HL-60/S4 treated with retinoic acid at 250 ng/mL for 4 days and 3 days (cell line): Measurements from ENCODE around the gene PRAC2.

Experiments
- in situ Hi-C: fragments of 300-500 bp; cut with MboI; formaldehyde crosslinking; loops from 2 replicates; pipeline ENCODE4 v1.7.0; 2022; ENCODE audit warnings: low sequenced_read_pairs

PRAC2 gene

DNA sequence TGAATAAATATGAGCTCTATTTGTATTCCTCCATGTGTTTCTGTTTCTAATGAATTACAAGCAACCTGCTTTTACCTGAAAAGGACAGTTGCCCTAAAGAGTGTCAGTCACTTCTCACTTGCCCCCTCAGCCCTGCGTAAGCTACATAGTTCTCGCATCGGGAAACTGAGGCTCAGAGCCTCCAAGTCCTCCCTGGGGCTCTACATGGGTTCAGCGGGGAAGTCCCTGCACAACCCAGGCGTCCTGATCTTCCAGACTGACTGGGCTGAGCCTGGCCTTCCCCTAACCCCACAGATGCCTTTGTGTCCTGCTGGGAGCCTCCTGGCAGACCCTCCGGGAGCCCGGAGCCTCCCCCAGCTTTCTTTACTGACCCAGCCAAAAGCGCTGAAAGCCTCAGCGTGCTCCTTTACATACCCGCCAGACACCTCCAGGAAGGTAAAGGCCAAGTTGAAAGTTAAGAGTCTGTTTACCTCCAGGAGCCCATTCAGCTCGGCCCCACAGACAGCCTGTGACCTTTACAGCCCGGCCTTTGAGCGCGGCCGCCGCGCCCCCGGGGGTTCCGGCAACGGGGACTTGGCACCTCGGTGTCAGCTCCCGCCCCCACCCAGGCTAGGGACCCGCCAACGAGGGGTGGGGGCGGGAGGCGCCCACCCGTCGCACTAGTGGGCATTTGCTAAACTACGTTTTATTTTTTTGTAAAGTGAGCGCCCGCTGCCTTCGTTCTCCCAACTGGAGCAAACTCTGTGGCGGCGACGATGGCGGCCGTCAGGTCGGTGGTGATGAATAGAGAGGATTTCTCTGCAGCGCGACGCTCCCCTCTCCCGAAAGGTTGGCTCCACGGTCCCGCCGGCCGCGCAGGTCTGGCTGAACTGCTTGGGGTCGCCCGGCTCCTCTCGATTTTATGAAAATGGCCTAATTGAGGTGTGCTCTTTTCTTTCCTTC is 10.0 kb downstream of the PRAC2 start:
- in situ Hi-C loops = no loop called here

DNA sequence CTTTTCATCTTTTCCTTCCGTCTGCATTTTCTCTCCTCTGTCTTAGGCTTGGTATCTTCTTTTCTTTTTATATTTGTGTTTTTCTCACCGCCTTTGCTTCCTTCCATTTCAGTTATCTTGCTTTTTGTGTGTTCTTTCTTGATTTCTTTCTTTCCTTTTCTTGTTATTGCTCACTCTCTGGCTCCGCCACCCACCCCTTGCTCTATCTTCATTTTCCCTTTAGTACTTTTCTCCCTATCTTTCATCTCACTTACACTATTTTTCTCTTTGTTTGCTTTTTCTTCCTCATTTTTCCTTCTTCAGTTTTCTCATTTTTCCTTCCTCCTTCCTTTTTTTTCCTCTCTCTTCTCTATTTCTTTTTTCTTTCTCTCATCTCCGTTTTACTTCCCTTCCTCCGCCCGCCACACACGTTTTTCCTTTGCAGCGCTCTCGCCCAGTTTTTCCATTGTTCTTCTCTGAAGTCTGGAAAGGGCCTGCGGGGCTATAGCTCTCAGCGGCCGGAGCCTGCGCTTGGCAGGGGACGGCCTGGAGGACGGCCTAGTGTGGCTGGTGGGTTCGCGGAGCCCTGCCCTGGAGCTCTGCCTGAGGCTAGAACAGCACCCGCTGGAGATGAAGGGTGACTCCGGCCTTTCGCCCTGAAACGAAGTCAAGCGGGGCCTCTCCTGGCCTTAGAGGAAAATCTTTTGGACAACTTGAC is 10.8 kb downstream of the PRAC2 start:
- in situ Hi-C loops = no loop called here

GRCh38 chr17:48734333-48735061 is 11.5 kb downstream of the PRAC2 start:
- in situ Hi-C loops = no loop called here

DNA sequence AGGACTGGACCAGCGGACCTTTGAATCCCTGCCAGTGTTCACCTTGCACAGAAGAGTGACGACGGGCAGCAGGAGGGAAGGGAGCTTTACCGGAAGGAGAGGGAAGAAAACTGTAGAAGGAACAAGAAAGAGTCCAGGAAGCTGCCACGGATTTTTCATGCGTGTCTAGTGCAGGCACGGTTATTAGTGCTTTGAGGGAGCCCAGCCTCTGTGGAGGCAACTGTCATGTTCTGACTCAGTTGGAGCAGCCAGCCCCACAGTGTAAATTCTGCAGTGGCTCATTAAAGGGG is 12.0 kb downstream of the PRAC2 start:
- in situ Hi-C loops = no loop called here

DNA sequence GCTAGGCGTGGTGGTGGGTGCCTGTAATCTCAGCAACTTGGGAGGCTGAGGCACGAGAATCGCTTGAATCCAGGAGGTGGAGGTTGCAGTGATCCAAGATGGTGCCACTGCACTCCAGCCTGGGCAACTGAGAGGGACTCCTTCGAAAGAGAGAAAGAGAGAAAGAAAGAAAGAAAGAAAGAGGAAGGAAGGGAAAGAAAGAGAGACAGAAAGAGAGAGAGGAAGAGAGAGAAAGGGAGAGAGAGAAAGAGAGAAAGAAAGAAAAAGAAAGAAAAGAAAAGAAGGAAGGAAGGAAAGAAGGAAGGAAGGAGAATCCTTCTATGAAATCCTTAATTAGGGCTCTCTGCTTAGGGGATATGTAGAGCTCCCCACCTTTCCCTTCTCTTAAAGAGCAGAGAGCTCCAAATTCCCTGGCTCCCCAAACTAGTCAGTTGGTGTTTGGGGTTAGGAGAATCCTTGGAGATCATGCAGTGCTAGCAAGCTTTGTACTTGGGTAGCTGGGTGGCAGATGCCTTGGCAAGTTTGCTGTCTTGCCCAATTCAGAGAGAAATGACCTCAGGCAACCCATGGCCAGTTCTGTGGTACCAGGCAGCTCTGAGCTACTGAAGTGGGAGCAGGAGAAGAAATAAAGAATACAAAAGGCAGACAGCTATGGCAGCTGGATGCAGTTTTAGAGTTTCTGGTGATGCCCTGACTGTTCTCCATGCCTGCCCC is 14.5 kb downstream of the PRAC2 start:
- in situ Hi-C loops = no loop called here

DNA sequence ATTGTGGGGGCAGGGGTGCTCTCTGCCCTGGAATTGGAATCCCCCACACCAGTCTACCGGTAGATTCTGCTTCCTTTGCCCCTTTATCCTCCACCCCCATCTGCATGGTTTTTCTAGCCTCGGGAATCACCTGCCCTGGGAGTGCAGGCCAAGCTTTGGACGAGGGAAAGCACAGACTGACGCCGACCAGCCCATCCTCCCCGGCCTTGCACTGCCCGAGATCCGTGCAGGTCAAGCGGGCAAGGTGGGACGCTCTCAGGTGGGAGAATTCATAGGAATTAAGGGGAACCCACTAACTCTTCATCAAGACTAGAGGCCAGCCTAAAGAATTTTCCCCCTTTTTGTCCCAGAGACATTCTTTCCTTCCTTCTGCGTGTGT is 15.4 kb downstream of the PRAC2 start:
- in situ Hi-C loops = no loop called here

DNA sequence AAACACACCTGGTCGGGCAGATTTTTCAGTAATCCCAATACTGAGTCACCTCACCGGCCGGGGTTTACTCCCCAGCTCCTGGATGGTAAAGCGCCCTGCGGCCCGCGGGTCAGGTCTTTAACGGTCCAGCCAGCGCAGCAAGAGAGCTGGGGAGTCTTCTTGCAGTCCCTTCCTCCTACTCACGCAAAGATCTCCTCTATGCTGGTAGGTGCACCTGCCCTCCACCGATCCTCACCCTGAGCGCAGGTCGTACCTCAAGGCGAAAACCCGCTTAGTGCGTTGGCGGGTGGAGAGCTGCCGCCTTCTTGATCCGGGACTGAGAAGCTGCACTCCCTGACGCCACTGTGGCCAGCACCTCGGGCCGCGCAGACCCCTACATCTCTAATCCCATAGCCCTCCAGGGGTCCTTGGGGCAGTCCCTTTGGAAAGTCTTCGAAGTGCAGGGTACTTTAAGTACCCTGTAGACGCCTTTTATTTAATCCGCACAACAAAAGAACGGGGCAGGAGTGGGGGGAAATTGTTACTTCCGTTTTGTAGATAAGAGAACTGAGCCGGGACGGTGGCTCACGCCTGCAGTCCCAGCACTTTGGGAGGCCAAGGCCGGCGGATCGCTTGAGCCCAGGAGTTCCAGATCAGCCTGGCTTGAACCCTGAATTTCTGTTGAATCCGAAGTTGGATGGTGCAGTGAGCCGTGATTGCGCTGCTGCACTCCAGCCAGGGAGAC is 16.0 kb downstream of the PRAC2 start:
- in situ Hi-C loops = no loop called here

DNA sequence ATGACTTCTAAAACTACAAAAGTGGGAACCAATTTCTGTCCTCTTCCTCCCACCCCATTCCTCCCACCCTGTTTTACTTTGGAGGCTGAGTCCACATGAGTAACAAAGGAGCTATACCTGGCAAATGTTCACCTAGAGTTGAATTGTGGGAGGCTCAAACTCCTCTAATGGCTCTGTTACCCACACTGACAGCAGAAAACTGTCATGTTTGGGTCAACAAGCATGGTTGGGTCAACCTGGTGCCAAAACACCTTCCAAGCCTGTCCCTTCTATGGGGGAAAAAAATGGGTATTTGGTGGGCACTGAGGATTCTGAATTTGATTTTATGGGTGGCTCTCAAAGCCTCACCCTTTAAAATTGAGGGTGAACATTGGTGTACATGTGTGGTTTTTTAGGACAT is 17.6 kb downstream of the PRAC2 start:
- in situ Hi-C loops = no loop called here

DNA sequence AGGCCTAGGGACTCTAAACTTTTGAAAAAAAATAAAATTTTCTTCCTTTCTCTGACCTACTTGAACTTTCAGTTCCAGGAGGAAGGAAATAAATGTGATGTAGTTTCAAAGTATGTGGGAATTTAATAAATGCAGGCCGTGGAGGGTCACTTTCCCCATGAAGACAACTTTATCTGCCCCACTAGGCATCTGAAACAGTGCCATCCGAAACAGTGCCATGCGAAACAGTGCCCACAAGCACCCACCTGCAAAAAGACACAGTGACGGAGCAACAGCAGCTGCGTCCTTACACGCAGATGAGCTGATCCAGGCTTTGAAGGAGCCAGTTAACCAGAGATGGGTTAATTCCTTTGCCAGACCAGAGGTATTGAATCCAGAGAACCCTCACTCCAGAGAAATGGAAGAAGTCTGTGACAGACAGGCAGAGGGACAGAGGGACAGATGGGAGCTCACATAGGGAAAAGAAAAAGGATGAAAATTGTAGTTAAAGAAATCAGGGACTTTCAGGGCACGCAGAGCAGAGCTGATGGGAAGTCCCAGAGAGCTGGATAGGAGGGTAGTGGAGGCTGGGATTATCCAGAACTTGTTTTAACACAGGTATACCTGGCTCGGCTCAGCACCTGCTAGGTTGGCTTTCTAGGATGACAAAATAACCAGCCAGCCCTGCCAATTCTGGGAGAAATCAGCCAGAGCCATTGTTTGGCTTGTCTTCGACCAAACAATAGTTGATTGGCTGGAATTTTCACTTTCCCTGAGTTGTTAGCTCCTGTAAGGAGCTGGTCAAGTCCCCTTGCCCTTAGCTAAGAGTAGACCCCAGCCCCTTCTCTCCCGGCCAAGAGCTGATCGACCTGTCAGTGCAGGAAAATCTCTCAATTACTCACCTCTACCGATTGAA is 22.6 kb downstream of the PRAC2 start:
- in situ Hi-C loops = no loop called here

DNA sequence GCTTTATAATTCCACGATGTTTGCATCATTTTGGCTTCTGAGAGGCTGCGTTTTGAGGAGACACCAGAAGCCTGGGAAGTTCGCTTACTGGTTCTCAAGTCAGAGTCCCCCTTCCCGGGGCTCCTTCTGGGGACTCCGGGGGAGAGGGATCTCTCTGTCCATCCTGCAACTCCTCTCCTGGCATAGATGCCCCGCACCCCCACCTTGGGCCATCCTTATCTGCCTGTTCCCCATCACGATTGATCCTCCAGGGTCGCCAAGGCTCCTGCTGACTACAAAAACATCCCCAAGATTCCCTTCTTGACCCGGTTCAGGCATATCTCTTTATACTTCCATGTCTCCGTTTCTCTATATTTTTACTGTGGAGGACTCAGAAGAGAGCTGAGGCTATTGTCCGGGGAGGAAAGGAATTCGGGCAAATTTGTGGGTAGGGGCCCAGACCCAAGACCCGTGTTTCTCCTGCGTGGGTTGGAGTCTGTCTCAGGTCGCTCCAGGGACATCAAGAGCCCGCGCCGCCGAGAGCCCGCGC is 24.0 kb downstream of the PRAC2 start:
- in situ Hi-C loops = no loop called here

DNA sequence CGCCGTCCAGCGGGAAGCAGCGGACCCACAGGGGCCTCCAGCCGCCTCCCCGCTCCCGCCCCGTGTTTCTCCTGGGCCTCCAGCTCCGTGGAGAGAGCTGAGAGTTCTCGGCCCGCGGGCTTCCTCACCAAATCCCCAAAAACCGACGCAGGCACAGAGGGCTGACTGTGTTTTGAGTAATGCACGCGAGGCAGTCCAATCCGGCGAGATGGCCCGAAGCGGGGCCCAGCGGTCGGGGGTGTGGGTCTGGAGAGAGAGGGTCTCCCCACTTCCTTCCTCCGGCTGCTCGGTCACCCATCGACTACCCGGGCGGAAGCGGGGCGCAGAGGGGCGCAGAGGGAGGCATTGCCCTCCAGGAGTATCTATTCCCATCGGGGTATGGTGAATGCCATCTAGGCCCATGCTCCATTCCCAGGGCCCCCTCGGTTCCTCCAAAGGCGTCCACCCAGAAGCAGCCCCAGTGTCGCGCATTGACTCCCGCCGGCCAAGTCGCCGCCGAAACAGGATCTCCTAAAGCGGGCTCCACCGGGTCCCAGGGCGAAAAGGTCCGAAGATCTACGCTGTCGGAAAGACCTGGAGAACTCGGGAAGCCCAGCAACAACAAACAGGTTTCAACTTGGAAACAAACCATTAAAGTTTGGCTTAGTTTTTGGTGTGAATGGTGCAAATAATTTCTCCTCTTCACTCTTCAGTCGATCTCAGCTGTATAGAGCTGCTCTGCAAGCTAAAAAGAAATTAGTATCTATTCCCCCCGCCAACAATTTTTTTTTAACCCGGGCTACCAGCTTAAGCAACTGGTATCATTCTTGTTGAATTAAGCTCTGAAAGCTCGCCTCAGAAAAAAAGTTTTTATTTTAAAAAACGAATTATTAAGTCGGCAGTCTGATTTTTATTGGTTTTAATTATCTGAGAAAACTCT is 24.7 kb downstream of the PRAC2 start:
- in situ Hi-C loops = no loop called here

DNA sequence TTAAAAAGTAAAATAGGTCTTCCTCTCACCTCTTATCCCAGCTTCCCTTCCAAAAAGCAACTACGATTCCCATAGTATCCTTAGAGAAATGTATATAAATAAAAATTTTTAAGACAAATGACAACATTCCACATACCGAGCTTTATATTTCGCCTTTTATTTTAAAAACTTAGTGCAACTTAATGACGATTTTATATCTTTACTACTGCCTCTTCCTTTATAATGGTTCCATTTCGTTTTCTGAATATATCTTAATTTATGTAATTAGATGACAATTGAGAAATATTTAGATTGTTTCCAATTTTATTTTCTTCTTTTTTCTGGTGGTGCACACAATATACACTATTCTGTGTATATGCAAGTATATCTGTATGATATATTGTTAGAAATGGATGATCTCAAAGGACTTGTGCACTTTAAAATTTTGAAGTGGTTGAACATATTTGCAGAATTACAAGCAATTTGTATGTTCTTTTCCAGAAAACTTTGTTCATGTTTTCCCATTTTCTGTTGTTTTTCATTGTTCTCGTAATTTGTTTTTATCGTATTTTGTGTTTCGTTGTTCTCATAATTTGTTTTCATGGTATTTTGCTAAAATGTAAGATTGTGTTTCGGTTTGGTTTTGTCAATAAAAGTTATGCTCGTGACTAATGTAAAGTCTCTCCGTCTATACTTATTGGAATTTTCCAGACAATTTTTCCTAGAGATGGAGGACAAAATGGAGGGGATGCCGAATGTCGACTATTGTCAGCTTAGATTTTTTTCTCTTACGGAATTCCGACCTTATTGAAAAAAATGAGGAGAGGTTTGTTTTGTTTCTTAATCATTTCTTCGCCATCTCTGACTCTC is 26.0 kb downstream of the PRAC2 start:
- in situ Hi-C loops = no loop called here

DNA sequence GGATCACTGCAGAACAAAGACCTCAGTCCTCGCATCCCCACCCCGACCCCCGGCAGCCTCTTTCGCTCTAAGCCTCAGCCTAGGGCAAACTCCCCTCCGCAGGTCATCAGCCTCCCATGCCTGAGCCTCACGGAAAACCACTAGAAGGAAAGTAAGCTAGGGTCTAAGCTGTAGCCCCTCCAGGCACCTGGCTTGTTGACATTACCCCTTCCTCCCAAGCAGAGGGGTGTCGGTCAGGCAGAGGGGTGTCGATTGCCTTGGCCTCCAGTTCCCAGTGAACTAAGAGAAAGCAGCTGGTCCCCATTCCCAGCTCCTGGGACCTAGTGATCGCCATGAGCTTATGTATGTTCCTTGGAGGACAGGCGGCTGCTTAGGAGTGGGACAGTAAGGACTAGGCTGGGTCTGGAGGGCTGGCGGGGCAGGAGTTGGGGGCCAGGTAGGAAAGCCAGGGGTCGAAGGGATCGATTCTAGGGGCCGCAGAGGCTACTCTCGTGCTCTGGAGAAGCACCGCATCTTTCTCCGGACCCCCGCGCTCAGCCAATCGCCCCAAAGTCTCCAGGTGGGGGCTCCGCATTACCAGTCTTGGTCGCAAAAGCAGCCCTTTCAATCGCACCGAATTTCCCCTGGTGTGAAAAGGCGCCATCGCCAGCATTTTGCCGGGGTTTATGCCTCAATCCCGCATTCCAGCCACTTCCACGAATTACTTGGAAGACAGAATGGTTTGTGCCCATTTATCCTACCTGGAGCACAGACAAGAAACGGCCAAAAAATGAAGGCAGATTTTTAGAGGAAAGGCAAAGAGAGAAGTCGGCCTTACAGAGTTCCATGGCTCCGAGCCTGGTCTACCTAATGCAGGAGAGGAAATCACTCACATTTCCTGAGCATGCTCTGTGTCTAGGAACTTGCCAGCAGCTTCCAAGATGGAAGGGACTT is 26.9 kb downstream of the PRAC2 start:
- in situ Hi-C loops = no loop called here

GRCh38 chr17:48751172-48751571 is 28.2 kb downstream of the PRAC2 start:
- in situ Hi-C loops = no loop called here

DNA sequence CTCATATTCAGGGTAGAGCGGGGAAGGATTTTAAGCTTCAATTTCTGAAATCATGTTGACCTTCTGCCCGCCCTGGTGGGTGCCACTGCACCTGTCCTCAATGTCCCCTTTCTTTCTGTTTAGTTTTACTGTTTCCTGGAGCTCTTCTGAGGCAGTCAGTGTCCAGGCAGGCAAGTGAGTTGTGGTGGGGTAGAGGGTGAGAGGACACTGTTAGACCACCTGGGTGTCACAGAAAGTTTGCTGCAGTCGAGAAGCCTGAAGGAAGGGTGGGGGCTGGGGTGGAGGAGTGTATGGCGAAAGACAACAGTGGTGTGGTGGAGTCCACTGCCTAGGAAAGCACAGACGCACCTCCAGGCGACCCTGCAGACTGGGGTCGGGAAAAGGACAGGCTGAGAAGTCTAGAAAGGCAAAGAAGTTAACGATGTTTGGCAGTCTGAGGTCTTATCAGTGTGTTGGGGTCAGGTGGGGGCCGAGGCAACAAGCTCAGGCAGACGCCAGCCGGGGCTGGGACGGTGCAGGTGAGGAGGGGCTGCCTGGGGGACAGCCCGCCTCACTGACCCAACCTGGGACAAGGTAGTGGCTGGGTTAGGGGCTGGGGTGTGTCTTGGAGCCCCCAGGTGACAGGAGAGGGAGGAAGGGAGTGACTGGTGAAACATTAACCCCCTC is 28.9 kb downstream of the PRAC2 start:
- in situ Hi-C loops = no loop called here
